GM03348 (cell line): ENCODE results near the gene CDK11A.
"Not testable (repeated sequence)": the region's sequence is repeated elsewhere in the genome, so short reads cannot be mapped to it uniquely, and the experiment has no call there.

Experiments
- DNase-seq: peaks from one replicate; pipeline ENCODE4 v3.0.0; 2012; ENCODE audit warnings: low spot score

The CDK11A gene

DNA sequence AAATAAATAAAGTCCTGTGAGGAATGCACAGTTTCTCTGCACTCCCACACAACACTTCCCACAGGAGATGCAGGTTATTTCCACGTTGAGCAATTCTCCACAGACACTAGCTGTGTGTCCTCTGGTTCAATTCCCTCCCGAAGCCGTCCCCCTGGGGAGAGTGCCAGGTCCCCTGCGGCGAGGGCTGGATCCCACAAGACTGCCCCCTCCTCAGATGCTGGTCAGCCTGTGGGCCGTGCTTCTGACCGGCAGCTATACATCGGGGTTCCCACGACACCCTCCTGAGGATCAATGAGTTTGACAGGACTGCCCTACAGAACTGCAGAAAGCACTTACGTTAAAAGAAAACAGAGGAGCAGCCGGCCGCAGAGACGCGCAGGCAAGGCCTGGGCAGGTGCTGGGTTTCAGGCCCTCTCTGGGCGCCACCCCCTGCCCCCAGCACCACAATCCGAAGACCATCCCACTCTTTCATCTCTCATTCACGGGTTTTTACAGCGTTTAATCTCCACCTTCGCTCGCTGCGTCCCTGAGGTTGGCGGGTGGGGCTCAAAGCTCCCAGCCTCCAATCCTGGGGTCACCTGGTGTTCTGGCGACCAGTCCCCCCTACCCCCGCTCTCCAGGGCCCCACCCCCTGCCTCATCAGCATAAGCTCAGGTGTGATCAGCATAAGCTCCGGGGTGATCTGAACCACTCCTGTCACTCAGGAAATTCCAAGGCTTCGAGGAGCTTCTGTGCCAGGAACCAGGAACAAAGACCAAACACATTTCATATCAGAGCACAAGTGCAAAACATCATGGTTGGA, 40.9 kb downstream of the CDK11A start:
- no peak for DNase-seq

DNA sequence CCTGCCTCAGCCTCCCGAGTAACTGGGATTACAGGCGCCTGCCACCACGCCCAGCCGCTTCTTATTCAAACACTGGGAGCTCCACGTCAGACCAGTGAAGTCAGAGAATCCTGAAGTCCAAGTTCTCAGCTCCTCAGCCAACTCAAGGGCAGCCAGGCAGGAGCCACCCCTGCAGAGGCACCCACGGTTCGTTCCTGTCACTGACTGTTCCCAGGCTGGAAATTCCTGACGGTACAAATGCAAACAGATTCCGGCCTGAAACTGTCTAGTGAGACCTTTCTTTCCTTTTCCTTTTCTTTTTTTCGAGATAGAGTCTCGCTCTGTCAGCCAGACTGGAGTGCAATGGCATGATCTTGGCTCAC, 43.3 kb downstream of the CDK11A start:
- DNase-seq: no peak

DNA sequence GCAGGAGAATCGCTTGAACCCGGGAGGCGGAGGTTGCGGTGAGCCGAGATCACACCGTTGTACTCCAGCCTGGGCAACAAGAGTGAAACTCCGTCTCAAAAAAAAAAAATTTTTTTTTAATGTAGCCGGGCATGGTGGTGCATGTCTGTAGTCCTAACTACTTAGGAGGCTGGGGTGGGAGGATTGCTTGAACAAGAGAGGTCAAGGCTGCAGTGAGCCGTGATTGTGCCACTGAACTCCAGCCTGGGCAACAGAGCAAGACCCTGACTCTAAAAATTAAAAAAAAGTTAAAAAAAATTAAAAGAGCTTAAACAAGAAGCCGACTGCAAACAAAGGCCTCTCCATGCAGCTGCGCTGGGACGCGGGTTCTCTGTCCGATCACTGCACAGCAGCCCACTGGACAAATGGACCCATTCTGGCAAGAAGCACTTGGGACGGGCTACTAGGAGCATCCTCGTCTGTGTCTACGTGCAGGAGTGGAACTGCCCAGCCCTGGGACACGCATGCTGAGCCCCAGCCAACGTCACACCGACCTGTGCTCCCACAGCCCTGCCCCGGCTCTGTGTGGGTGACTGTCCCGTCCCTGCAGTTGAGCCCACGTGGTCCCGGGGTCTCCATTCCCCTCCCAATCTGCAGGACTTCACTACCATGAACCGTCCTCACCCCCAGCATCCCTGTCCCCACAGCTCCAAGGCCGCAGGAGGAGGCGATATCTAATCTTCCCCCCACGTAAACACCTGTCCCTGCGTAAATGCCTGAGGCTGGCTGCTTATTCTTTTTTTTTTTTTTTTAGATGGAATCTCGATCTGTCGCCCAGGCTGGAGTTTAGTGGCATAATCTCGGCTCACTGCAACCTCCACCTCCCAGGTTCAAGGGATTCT, 43.9 kb downstream of the CDK11A start:
- no peak for DNase-seq

DNA sequence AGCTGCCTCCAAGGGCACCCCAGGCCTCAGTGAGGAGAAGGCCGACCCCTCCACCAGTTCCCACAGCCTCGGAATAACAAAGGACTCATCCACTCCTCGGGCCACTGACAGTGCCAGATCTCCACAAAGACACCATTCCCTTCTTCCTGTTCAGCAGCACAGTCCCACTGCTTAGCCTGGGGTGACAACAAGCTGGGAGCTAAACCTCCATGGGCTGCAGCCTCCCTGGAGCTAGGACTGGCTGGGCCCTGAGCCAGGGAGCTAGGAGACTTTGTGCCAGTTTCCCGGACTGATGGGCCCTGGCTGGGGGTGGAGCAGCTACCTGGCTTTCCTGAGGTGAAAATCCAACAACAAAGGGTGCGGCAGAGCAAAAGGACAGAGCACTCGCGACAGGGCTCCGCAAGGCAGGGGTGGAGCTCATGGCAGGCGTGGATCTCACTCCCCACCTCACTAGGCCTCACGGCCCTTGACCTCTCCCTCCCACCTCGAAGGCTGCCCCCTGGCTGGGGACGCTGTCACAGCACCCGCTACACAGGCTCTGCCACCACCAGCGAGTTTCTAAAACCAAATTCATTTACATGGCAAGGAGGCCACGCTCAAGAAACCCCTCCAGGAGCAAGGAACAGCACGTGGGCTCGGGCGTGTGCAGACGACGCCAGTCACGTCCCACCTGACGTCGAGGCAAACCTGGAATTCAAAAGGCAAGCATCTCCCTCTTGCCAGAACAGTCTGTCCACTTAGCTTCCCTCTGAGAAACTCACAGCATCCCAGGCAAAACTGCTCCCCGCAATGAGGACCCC, 45.4 kb downstream of the CDK11A start:
- DNase-seq: no peak

DNA sequence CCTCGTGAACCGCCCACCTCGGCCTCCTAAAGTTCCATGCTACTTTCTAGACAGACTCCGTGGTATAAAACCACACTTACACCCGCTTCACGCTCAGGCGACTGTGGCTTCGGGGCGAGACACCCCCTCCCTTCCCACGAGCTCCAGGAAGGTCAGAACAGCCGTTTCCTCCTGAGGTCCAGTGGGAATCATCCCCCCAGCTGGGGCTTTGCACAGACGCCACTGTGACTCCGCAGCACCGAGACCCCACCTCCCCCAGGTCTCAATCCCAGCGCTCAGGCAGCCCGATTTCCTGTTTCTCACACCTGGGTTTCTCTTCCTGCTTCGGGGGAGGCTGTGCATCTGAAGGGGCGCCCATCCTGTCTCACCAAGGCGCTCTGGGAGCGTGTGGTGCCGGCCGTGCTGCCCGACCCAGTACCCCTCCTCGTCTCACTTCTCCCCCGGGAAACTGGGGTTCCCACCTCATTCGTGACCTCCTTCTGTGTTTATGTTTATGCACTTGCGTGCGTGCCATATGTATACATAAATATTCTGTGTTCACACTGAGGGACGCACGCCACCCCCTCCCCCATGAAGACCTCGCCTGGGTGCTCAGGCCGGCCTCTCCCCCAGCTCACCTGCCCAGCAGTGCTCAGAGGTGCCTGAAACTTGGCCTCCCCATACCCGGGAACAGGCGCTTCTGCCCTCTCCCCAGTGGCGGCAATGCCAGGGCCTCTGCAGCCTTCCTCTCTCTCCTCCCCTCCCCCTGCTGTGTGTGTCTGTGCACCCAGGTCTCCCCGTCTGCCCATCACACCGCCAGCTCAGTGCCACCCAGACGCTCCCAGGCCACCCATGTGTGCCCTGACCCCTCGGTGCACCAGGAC, 46.2 kb downstream of the CDK11A start:
- DNase-seq: no peak

DNA sequence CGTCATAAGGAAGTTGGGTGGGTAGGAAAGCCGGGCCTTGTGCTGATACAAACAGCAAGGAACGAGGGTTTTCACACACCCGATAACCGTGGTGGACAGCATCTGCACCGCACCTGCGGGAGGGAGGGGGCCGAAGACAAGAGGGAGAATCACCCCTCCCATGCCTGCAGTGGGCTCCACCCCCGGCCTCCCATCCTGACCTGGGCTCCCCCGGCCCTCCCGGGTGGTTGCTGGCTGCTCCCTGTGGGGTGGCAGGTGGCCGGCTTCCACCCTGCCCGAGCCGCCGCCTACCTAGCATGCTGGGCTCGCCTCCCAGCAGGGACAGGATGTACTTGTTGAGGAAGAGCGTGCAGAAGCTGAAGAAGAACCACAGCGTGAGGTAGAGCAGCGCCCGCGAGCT, 48.1 kb downstream of the CDK11A start:
- DNase-seq: not testable (repeated sequence)

DNA sequence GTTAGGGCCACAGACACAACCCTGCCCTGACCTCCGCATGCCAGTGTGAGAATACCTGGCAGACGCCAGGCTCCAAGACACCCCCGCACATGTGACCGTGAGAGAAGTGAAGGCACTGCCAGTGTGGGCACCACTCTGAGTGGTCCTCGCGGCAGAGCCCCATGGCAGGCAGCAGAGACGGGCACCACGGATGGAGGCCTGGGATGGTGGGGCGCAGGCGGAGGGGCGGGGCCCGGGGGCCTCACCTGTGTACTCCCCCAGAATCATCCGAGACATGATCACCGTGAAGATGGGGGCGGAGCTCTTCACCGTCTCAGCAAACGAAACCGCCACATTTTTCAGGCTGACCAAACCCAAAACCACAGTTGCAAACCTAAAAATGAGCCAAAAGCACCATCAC, 48.9 kb downstream of the CDK11A start:
- not testable (repeated sequence) for DNase-seq

DNA sequence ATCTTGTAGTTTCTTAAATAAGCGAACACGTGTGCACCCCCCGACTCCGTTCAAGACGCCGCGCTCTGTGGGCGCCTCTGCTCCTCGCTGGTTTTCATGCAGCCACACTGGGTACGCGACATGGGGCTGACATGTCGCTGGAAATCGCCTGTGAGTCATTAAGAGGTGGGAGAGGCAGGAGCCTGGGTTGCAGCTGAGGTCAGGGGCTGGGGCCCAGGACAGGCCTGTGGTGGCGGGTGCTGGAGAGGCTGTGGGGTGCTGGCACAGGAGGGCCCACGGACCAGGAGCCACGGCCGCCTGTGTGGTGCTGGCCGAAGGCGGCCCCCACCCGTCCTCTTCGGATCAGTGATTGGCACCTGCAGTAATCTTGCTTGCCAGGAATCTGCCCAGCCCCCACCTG, 49.4 kb downstream of the CDK11A start:
- DNase-seq: not testable (repeated sequence)

DNA sequence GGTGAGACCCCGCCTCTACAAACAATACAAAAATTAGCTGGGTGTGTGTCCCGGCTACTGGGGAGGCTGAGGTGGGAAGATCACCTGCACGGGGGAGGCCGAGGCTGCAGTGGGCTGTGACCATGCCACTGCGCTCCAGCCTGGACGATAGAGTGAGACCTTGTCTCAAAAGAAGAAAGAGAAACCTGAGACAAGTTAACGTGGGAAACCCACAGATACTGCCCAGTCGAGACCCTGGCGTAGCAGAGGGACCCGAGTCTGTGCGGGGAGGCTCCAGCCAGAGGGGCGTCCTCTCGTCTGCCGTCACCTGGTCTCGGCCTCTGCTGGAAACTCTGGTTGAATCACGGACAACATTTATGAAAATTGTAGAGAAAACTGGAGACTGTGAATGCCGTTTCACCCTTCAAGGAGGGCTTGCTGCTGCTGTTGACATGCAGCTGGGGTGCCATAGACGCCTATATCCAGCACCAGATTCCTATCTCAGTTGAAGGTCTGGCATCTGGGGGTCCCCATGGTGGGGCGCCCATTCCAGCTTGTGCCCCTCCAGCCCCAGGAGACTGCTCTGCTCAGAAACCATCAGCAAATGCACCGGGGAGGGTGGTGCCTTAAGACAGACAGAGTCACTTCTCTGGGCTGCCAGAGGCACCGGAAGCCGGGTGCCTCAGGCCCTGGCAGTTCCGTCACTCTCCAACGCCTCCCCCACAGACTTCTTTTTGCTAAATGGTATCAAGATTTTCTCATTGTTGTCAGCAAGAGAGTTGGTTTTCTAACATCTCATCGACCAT, 51.8 kb downstream of the CDK11A start:
- DNase-seq: no peak

DNA sequence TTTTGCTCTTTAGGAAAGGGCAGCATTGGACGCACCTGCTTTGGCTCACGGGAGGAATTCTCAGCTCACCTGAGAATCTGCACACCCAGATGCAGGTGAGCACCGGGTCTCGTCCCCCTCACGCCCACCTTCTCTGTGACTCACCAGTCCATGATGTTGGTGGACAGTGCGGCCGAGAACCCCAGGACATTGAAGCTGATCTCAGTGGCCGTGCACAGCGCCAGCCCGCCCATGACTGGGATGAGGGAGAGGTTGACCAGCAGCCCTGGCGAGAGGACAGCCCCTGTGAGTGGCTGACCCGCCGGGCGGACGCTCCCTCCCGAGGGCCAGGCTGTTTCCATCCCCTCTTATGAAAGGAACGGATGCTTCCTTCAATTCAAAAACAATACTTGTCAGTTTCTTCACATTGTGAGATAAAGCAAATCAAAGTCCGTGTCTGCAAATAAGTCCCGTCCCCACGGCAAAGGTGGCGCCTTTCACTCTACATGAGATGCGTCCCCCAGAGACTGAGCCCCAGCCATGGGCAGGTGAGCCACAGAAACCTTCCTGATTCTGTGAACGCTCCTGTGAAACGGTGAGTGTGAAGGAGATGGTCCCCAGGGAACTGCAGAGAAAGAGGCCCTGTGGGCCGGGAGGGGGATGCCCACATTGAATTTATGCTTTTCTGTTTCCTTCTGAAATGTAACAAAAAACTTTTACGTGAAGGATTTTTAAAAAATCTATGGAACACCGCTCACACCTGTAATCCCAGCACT, 52.6 kb downstream of the CDK11A start:
- DNase-seq: no peak

DNA sequence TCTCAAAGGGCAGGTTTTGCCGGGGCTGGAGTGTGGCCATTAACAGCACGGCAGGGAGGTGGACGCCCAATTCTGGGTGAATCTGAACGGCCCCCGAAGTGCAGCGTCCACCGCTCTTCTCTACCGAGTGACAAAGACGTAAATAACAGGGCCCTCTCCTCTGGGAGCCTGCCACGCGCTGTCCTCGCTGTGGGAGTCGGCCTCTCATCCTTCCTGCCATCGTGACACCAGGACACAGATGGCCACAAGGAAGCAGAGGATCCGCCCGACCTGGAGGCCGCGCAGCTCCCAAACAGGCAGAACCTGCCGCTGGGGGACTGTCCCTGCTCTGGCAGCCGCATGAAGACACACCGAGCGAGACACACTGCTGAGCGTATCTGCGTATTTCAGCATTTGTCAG, 53.3 kb downstream of the CDK11A start:
- DNase-seq: no peak

DNA sequence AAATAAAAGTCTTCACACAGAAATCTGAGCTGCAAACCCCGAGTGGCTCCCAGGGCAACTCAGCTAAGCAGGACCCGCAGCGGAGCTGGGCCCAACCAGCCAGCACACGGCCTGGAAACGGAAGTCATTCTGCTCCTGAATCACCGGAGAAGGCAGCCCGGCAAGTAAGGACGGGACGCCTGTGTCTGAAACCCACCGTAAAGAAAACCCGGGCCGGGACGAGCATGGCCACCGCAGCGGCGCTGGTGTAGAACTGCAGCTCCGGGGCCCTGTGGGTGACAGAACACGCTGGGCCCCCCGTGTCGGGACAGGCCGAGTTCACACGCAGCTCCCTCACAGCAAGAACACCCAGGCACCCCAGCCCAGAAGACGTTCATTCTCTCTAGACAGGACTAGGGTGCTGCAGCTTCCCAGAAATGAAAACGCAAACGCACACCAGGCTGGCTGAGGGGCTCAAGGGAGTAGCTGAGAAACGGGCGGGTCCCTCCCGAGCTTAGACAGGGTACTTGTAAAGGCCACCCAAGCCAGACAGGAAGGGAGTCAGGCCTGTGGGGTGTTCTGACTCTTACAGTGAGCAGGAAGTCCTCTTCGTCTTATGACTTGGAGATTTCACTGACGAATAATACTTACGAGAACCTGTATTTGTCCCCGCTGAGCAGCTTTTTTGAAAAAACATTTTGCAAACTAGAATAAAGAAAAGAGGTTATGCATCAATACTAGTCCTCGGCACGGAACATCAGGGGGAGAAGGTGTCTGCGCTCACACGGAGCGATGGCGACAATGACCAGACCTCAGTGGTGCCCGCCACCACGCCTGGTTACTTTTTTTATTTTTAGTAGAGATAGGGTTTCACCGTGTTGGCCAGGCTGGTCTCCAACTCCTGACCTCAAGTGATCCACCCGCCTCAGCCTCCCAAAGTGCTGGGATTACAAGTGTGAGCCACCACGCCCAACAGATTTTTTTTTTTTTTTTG, 54.4 kb downstream of the CDK11A start:
- DNase-seq: no peak

DNA sequence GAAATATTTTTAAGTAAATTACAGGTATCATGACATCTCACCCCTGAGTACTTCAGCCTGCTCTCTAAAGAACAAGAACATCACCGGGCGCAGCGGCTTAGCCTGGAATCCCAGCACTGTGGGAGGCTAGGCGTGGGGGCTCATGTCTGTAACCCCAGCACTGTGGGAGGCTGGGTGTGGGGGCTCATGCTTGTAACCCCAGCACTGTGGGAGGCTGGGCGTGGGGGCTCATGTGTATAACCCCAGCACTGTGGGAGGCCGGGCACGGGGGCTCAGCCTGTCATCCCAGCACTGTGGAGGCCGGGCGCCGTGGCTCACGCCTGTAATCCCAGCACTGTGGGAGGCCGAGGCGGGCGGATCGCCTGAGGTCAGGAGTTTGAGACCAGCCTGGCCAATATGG, 57.6 kb downstream of the CDK11A start:
- DNase-seq: no peak

DNA sequence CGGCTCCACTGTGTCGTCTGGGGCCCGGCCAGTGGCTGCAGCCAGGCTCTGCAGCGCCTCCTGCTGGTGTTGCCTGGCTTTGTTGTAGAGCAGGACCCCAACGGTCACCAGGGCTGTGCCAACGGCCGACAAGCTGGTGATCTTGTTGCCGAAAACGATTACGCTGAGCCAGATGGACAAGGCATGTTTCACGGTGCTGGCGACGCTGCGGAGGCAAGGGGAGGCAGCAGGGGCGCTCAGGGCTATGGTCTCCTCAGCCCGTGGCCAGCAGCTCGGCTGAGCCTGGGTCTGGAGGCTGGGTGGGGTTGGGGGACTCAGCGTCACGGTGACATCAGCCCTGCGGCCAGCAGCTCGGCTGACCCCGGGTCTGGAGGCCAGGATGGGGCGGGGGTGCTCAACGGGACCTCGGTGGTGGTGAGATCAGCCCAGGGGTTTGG, 58.3 kb downstream of the CDK11A start:
- DNase-seq: no peak

DNA sequence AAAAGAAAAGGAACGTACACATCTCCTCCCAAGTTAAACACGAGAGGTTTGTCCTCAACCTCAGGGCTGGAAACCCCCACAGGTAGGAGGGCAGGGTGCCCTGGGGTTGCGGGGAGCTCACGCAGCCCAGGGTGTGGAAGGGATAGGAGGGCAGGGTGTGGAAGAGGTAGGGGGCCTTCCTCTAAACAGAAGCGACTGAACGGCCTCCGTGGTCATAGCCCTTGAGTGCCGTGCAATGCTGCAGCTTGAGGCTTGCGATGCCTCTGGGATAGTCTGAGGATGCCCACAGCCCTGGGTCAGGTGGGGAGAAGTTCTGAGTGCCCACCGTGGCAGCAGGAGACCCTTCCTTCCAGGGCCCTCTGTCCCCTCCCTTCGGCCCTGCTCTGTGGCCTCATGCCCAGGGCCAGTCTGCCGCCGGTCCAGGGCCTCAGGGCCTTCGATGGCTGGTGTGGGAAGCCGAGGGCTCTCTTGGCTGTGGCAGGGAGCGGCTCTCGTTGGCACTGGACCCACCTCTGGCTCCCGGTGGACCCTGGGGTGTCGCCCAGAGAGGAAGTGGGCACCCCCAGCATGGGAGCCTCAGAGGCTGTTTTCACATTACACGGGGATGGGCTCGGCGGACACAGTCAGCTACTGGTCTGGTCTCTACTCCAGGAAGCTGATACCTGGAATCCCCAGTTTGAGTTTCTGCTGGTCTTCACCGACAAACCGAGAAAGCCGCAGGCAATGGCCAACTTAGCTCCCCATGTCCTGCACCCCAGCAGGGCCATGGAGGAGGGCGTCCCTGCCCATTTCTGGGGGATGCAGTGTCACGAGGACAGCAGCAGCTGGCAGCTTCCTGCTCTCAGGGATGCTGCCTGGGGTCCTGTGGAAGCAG, 59.0 kb downstream of the CDK11A start:
- no peak for DNase-seq

DNA sequence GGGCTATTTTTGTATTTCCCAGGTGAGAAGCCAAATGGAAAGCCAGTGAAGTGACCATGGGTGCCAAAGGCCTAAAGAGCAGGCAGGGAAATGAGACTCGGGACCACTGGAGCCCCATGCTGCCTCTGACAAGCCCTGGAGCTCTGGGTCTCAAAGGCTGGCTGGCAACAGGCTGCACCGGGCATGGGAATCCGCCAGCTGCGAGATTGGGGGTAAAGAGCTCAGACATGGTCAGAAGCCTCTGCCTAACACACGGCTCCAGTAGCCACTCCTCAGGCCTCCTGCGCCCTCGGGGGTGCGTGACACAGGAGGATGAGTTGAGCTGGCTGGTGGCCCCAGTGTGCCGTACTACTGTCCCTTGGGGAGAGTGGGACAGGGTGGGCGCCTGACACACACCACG, 59.8 kb downstream of the CDK11A start:
- not testable (repeated sequence) for DNase-seq

DNA sequence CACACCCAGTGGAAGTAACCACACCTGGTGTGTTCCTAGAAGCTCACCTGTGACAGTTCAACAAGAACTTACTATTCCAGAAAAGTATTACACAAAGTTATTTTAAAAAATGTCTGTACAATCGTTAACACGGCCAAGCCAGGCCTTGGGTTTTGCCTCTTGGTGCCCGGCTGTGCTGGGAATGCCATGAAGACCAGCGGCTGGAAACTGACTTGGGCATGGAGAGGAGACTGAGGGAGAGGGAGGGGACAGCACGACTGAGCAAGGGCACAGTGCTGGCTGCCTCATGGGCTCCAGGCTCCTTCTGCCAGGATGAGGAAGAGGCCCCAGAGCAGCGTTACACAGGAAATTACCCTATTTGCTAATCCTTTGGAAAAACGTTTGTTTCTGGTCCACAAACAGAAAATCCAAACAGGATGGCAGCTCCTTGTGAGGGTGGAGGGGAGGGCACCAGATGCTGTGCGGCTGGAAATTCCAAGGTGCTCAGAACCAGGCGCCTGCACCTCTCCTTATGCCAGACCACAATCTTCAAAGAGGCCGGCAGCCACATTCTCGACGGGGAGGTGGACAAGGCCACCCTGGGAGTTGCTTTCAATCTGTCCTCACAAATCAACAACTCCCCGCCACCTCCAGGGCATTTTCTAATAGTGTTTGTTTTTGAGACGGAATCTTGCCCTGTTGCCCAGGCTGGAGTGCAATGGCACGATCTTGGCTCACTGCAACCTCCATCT, 61.2 kb downstream of the CDK11A start:
- DNase-seq: not testable (repeated sequence)
